Caco-2 (cell line): ENCODE measurements around the gene PDE4D. TPM values are rescaled to one million over a fixed set of nuclear protein-coding genes. Genes with fewer than 3 reads are reported as not detected.

Source experiments
- BruUV-seq: library from RNA; stranded (reverse); fragments of 400-500 nt; replicated peaks from 2 replicates; lab custom pipeline; 2021; lab: Mats Ljungman, UMichigan
- CTCF ChIA-PET: fragments of 300-600 bp; sonication (Branson Sonifier 250); formaldehyde crosslinking; loops from one replicate; lab custom pipeline; 2022; ENCODE audit warnings: antibody characterized with exemption; lab: Charles Lee
- POLR2A ChIA-PET: fragments of 300-600 bp; sonication (Branson Sonifier 250); formaldehyde crosslinking; loops from one replicate; lab custom pipeline; 2022; ENCODE audit warnings: antibody characterized with exemption; lab: Charles Lee
- DNase-seq, 2 experiments: peaks; one replicate each; pipeline versions ENCODE4 v3.0.0 to v3.0.0-alpha.2; 2020 to 2022
- H3K27me3 ChIP-seq: replicated peaks from 2 replicates; pipeline ENCODE4 v1.6.0; 2011; ENCODE audit warnings: low read length; ENCODE audit not compliant: control insufficient read depth, insufficient read depth
- H3K36me3 ChIP-seq: 2 replicates; pipeline ENCODE4 v1.5.1; 2011; ENCODE audit warnings: low read length; ENCODE audit not compliant: control insufficient read depth, insufficient read depth
- H3K4me1 ChIP-seq: fragments of 250-450 bp; sonication (Bioruptor Pico); 2 replicates; pipeline ENCODE4 v1.5.1; 2020; ENCODE audit warnings: mild to moderate bottlenecking
- H3K4me3 ChIP-seq: 2 replicates; pipeline ENCODE4 v1.5.1; 2011; ENCODE audit warnings: low read depth, mild to moderate bottlenecking, control low read depth, low read length
- H3K9me3 ChIP-seq: fragments of 250-450 bp; sonication (Bioruptor Pico); 2 replicates; pipeline ENCODE4 v1.5.1; 2020; ENCODE audit warnings: mild to moderate bottlenecking, moderate library complexity
- H3K27ac Mint-ChIP-seq: one replicate; pipeline ENCODE4 v1.8.0; 2022; ENCODE audit warnings: mixed read lengths; ENCODE audit not compliant: unreplicated experiment
- H3K27me3 Mint-ChIP-seq: one replicate; pipeline ENCODE4 v1.8.0; 2022; ENCODE audit warnings: mixed read lengths; ENCODE audit not compliant: insufficient read depth, unreplicated experiment
- H3K36me3 Mint-ChIP-seq: one replicate; pipeline ENCODE4 v1.8.0; 2022; ENCODE audit warnings: mild to moderate bottlenecking, mixed read lengths; ENCODE audit not compliant: insufficient read depth, unreplicated experiment
- H3K4me1 Mint-ChIP-seq: one replicate; pipeline ENCODE4 v1.8.0; 2022; ENCODE audit warnings: low read depth, mixed read lengths; ENCODE audit not compliant: unreplicated experiment
- H3K4me3 Mint-ChIP-seq: one replicate; pipeline ENCODE4 v1.8.0; 2022; ENCODE audit warnings: mild to moderate bottlenecking, moderate library complexity, mixed read lengths; ENCODE audit not compliant: unreplicated experiment
- H3K9me3 Mint-ChIP-seq: one replicate; pipeline ENCODE4 v1.8.0; 2022; ENCODE audit warnings: mixed read lengths; ENCODE audit not compliant: unreplicated experiment
- intact Hi-C: fragments of 100-400 bp; cut with micrococcal nuclease; formaldehyde crosslinking; loops from one replicate; pipeline ENCODE4 v1.10.0; 2022; ENCODE audit not compliant: unreplicated experiment
- total RNA-seq: library from RNA; stranded (reverse); gene quantifications from 2 replicates; pipeline ENCODE4 v1.2.3, GENCODE V29; 2022
- TF ChIP-seq, protein P1 (sequence below), 2 experiments: fragments of 200-600 bp in 1 of 2; IDR thresholded peaks; 1 replicate in 1 of 2; 2 replicates in 1 of 2; pipeline versions ENCODE4 v1.5.1 to v1.8.0; 2011 to 2022; ENCODE audit warnings: antibody characterized with exemption in 1 of 2, control low read depth in 1 of 2, inconsistent platforms in 1 of 2, low read depth in 1 of 2, low read length in 1 of 2, mild to moderate bottlenecking in 1 of 2, moderate library complexity in 1 of 2; ENCODE audit not compliant: insufficient read depth in 1 of 2, severe bottlenecking in 1 of 2, unreplicated experiment in 1 of 2

Gene PDE4D
- total RNA-seq, 1 experiment from 2014 or later = 89.8 TPM

DNA sequence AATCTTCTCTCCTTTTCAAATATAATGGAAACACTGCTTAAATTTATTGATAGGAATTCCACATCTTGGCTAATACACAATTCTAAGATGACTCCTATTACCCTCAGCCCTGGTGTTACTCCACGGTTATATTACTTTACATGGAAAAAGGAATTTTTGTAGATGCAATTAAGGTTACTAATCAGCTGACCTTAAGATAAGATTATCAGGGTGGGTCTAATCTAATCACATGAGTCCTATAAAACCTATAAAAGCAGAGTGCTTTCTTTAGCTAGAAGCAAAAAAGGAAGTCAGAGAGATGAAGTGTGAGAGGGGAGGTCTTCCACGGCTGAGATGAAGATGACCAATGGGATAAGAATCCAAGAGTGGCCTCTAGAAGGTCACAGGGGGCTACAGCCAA is 268.6 kb downstream of the PDE4D start:
- ChIA-PET POLR2A (no interaction called here), CTCF (no interaction called here)
- H3K36me3 Mint-ChIP-seq = no peaks in the 10 kb centered on the region
- H3K4me1 Mint-ChIP-seq = no peaks in the 10 kb centered on the region
- H3K4me3 Mint-ChIP-seq = no peak overlapping the region
- intact Hi-C loops = loop anchor here (1.0 kb wide), 1 partner anchor 37 kb away; no protein-coding TSS in a partner anchor
- peaks cover 10% of the 10 kb centered on the region for H3K4me1 ChIP-seq
- no peaks in the 10 kb centered on the region for H3K36me3 ChIP-seq
- H3K9me3 Mint-ChIP-seq = peaks cover 9% of the 10 kb centered on the region
- no peak overlapping the region for H3K27ac Mint-ChIP-seq
- no TSS peak for BruUV-seq
- no peak for DNase-seq
- TF ChIP-seq, protein P1, sequence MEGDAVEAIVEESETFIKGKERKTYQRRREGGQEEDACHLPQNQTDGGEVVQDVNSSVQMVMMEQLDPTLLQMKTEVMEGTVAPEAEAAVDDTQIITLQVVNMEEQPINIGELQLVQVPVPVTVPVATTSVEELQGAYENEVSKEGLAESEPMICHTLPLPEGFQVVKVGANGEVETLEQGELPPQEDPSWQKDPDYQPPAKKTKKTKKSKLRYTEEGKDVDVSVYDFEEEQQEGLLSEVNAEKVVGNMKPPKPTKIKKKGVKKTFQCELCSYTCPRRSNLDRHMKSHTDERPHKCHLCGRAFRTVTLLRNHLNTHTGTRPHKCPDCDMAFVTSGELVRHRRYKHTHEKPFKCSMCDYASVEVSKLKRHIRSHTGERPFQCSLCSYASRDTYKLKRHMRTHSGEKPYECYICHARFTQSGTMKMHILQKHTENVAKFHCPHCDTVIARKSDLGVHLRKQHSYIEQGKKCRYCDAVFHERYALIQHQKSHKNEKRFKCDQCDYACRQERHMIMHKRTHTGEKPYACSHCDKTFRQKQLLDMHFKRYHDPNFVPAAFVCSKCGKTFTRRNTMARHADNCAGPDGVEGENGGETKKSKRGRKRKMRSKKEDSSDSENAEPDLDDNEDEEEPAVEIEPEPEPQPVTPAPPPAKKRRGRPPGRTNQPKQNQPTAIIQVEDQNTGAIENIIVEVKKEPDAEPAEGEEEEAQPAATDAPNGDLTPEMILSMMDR (IDR thresholded peaks at IDR 0.05; ENCODE audit: insufficient read depth in 1 of 2, low read depth in 1 of 2, low read length in 1 of 2, severe bottlenecking in 1 of 2, unreplicated experiment in 1 of 2) = no peak
- no peak overlapping the region for H3K4me3 ChIP-seq
- H3K27me3 Mint-ChIP-seq = peaks cover 11% of the 10 kb centered on the region
- H3K27me3 ChIP-seq = no peaks in the 10 kb centered on the region
- no peaks in the 10 kb centered on the region for H3K9me3 ChIP-seq

GRCh38 chr5:59622848-59623247 is 270.7 kb downstream of the PDE4D start:
- Histone ChIP-seq H3K27me3 (no peaks in the 10 kb centered on the region), H3K9me3 (no peaks in the 10 kb centered on the region), H3K4me1 (peaks cover 10% of the 10 kb centered on the region), H3K36me3 (no peaks in the 10 kb centered on the region), H3K4me3 (no peak overlapping the region)
- no TSS peak for BruUV-seq
- ChIA-PET CTCF (no interaction called here), POLR2A (no interaction called here)
- Mint-ChIP-seq H3K27ac (no peak overlapping the region), H3K27me3 (peaks cover 11% of the 10 kb centered on the region), H3K4me1 (no peaks in the 10 kb centered on the region), H3K36me3 (no peaks in the 10 kb centered on the region), H3K9me3 (no peaks in the 10 kb centered on the region), H3K4me3 (no peak overlapping the region)
- intact Hi-C loops = no loop called here
- TF ChIP-seq, protein P1 (IDR thresholded peaks at IDR 0.05; ENCODE audit: insufficient read depth in 1 of 2, low read depth in 1 of 2, low read length in 1 of 2, severe bottlenecking in 1 of 2, unreplicated experiment in 1 of 2) = no peak
- DNase-seq = no peak

DNA sequence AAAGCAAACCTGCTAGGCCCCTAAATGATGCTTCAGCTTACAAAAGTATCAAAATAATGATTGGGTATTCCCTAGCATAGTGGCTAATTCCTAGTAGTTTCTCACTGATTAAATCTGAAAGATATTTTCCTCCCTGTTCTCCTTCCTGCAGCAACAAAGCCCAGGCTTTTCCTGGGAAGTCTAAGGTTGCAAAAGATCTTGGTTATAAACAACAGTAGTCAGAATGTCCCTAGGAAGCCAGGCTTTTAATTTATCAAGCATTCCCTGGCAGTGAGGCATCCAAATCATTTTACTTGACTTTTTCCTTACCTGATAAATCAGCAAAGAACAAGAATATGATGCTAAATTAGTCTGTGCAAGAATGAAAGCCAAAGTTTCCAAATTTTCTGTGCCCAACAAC is 272.0 kb downstream of the PDE4D start:
- intact Hi-C loops = no loop called here
- no TSS peak for BruUV-seq
- Histone ChIP-seq H3K27me3 (no peaks in the 10 kb centered on the region), H3K9me3 (no peaks in the 10 kb centered on the region), H3K4me3 (no peak overlapping the region), H3K4me1 (peaks cover 10% of the 10 kb centered on the region), H3K36me3 (no peaks in the 10 kb centered on the region)
- Mint-ChIP-seq H3K27ac (no peak overlapping the region), H3K36me3 (no peaks in the 10 kb centered on the region), H3K9me3 (no peaks in the 10 kb centered on the region), H3K4me1 (no peaks in the 10 kb centered on the region), H3K27me3 (peaks cover 11% of the 10 kb centered on the region), H3K4me3 (no peak overlapping the region)
- TF ChIP-seq, protein P1 (IDR thresholded peaks at IDR 0.05; ENCODE audit: insufficient read depth in 1 of 2, low read depth in 1 of 2, low read length in 1 of 2, severe bottlenecking in 1 of 2, unreplicated experiment in 1 of 2) = no peak
- no peak for DNase-seq
- CTCF ChIA-PET = no interaction called here
- POLR2A ChIA-PET = no interaction called here
